Measurements from ENCODE around the gene COA8. TPM values are rescaled to one million over a fixed set of nuclear protein-coding genes. Genes with fewer than 3 reads are reported as not detected.

Gene COA8
- total and polyA plus RNA-seq, 12 donors, result 4.9 to 59.6 (median 33.0) TPM

GRCh38 chr14:103584326-103584915 is 21.7 kb downstream of the COA8 start:
- no peaks in the 10 kb centered on the region for H3K4me1 ChIP-seq (replicated peaks in 1 of 2)
- no peak for DNase-seq
- H3K27me3 ChIP-seq, result no peaks in the 10 kb centered on the region
- no peak overlapping the region for H3K4me3 ChIP-seq
- no peak overlapping the region for H3K27ac ChIP-seq
- no peak for TF ChIP-seq CTCF (IDR thresholded peaks at IDR 0.05)
- no peak for TF ChIP-seq POLR2A (IDR thresholded peaks at IDR 0.05)
- no peaks in the 10 kb centered on the region for H3K9me3 ChIP-seq (replicated peaks in 1 of 3)
- WGBS, 4 donors, result 88 to 95% (median 94%) methylated on average over 11 of the region's 11 CpGs
- H3K36me3 ChIP-seq (replicated peaks in 1 of 2), result peaks cover 0 to 7% of the 10 kb centered on the region in 2 donors
- intact Hi-C loops (cut with DNase I), result loop anchor here in 1 of 2 donors (10.0 kb wide), 1 partner anchor 400 kb away; no protein-coding TSS in a partner anchor

DNA sequence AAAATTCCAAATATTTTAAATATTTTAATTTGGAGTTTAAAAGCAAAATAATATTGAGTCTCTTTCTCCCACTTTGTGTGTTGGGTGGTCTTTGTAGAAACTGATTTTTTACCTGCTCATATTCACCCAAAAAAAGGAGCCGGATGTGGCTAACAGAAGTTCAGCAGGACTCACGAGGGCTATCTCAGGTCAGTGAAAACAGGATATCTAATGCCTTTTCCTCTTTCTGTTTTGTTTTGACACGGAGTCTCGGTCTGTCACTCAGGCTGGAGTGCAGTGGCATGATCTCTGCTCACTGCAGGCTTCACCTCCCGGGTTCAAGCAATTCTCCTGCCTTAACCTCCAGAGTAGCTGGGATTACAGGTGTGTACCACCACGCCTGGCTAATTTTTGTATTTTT is 30.8 kb downstream of the COA8 start:
- H3K27ac ChIP-seq, result peak overlapping the region in 1 of 5 donors; percentile 35
- H3K4me3 ChIP-seq, result no peak overlapping the region

GRCh38 chr14:103594265-103594664 is 31.5 kb downstream of the COA8 start:
- Histone ChIP-seq H3K27me3 (no peaks in the 10 kb centered on the region), H3K36me3 (replicated peaks in 1 of 2) (peaks cover 0 to 12% of the 10 kb centered on the region in 2 donors), H3K27ac (peak overlapping the region in 1 of 5 donors; percentile 35), H3K9me3 (replicated peaks in 1 of 3) (no peaks in the 10 kb centered on the region), H3K4me1 (replicated peaks in 1 of 2) (peaks cover 0 to 4% of the 10 kb centered on the region in 2 donors), H3K4me3 (no peak overlapping the region)
- TF ChIP-seq CTCF (IDR thresholded peaks at IDR 0.05) (no peak), POLR2A (IDR thresholded peaks at IDR 0.05) (no peak)
- WGBS, 4 donors, result 61 to 76% (median 70%) methylated on average over 4 to 11 of the region's 11 CpGs
- intact Hi-C loops (cut with DNase I), result no loop called here
- peak in 1 of 7 donors; percentile 67 for DNase-seq

More for the DNA sequence above, 30.8 kb downstream of the COA8 start:
- 66 to 76% (median 72%) methylated on average over 6 of the region's 6 CpGs for WGBS, 4 donors
- no peak for DNase-seq
- no peaks in the 10 kb centered on the region for H3K27me3 ChIP-seq
- H3K9me3 ChIP-seq (replicated peaks in 1 of 3), result no peaks in the 10 kb centered on the region
- H3K4me1 ChIP-seq (replicated peaks in 1 of 2), result peaks cover 0 to 4% of the 10 kb centered on the region in 2 donors
- no peak for TF ChIP-seq CTCF (IDR thresholded peaks at IDR 0.05)
- no peak for TF ChIP-seq POLR2A (IDR thresholded peaks at IDR 0.05)
- intact Hi-C loops (cut with DNase I), result no loop called here
- peaks cover 0 to 12% of the 10 kb centered on the region in 2 donors for H3K36me3 ChIP-seq (replicated peaks in 1 of 2)

DNA sequence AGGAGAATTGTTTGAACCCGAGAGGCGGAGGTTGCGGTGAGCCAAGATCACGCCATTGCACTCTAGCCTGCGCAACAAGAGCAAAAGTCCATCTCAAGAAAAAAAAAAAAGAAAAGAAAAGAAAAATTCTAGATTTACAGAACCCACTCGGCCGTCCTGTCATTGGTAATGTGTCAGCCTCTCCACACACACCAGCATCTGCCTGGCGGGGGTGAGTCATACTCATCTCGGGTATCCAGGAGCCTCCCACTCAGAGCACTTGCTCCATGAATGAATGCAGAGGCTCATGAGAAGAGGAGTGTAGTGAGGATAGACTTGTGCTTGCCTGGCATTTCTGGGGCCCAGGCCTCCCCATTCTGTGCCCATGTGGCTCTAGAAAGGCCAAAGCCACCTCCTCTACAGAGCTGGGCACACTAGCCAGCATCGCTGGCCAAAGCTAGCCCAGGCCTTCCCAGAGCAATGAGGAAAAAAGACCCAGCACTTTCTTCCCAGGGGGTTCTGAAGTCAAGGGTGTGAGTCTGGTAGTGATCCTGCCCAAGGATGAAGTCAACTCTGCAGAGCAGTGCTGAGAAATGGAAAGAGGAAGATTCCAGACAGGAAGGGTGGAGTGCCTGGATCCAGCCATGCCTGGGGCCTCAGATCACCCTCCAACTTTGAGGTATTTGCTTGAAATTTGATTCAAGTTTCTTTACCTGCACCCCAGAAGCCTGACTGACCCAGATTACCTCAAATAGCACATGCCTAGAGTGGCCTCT is 35.0 kb downstream of the COA8 start:
- H3K36me3 ChIP-seq (replicated peaks in 1 of 2), result no peaks in the 10 kb centered on the region
- no peak overlapping the region for H3K27ac ChIP-seq
- TF ChIP-seq CTCF (IDR thresholded peaks at IDR 0.05) (no peak), POLR2A (IDR thresholded peaks at IDR 0.05) (no peak)
- DNase-seq, result no peak
- H3K4me3 ChIP-seq, result no peak overlapping the region
- 86 to 92% (median 89%) methylated on average over 9 to 10 of the region's 10 CpGs for WGBS, 4 donors
- no peaks in the 10 kb centered on the region for H3K27me3 ChIP-seq
- H3K4me1 ChIP-seq (replicated peaks in 1 of 2), result peaks cover 0 to 4% of the 10 kb centered on the region in 2 donors
- intact Hi-C loops (cut with DNase I), result no loop called here
- H3K9me3 ChIP-seq (replicated peaks in 1 of 3), result no peaks in the 10 kb centered on the region
